SK-N-SH treated with all-trans-retinoic acid at 6 μM for 48 hours (cell line): ENCODE data around the gene RNF2.

Experiments used
- ARNTL ChIP-seq: fragments of 450-650 bp; formaldehyde crosslinking; IDR thresholded peaks from 2 replicates; pipeline ENCODE4 v1.5.0; 2020; ENCODE audit warnings: low read depth, mild to moderate bottlenecking, moderate library complexity, borderline replicate concordance
- BACH2 ChIP-seq: fragments of 250-450 bp; sonication (Bioruptor Pico); IDR thresholded peaks from 2 replicates; pipeline ENCODE4 v1.9.0; 2021; ENCODE audit warnings: mild to moderate bottlenecking, borderline replicate concordance
- OSR1 ChIP-seq: fragments of 250-450 bp; sonication (Bioruptor Pico); IDR thresholded peaks from 2 replicates; pipeline ENCODE4 v1.8.0; 2022; ENCODE audit warnings: moderate library complexity, mild to moderate bottlenecking, inconsistent platforms
- RARB ChIP-seq: fragments of 250-450 bp; sonication (Bioruptor Pico); IDR thresholded peaks from 2 replicates; pipeline ENCODE4 v1.8.0; 2021; ENCODE audit warnings: mild to moderate bottlenecking, moderate library complexity
- ZFP30 ChIP-seq: fragments of 450-650 bp; formaldehyde crosslinking; IDR thresholded peaks from 2 replicates; pipeline ENCODE4 v1.5.0; 2022; ENCODE audit warnings: mild to moderate bottlenecking, moderate library complexity
- ZNF565 ChIP-seq: fragments of 450-650 bp; formaldehyde crosslinking; conservative IDR thresholded peaks from 2 replicates; pipeline ENCODE4 v1.5.0; 2020; ENCODE audit warnings: low read depth, mild to moderate bottlenecking, moderate library complexity

DNA sequence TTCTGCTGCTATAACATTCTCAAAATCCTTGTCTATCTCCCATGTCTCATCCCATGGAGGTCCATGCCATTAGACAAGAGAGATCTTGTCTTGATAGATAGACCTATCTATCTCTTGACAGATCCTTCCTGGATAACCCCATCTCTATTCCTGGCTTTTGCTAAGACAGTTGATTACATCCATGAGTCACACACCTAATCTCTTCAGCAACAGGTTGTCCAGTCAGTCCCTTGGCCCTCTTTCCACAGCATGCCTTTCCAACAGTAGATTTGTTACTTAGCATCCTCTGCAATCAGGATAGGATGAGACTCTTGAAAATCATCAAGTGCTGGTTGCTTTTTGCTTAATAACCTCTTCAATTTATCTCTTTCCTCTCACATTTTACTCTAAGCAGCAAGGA is 64.8 kb downstream of the RNF2 start:
- TF ChIP-seq ZNF565 = no peak
- no peak for TF ChIP-seq ZFP30 (CRISPR knock-in tag)
- no peak for TF ChIP-seq ARNTL
- no peak for TF ChIP-seq RARB (CRISPR knock-in tag)
- TF ChIP-seq BACH2 = no peak
- TF ChIP-seq OSR1 (CRISPR knock-in tag) = no peak
